H9 (cell line): ENCODE measurements around the gene VCPKMT. TPM values are rescaled to one million over a fixed set of nuclear protein-coding genes. Genes with fewer than 3 reads are reported as not detected.
"Not testable (repeated sequence)": the region's sequence is repeated elsewhere in the genome, so short reads cannot be mapped to it uniquely, and the experiment has no call there.

Experiments used
- DNase-seq: peaks from one replicate; pipeline ENCODE4 v3.0.0-alpha.2; 2017
- H2AFZ ChIP-seq: one replicate; pipeline ENCODE4 v1.6.1; 2013; ENCODE audit warnings: mild to moderate bottlenecking, low read length, control low read depth, moderate library complexity
- H2AK5ac ChIP-seq: 2 replicates; pipeline ENCODE4 v1.6.1; 2013; ENCODE audit warnings: low read length, control low read depth, mixed read lengths; ENCODE audit not compliant: insufficient read length
- H2BK120ac ChIP-seq: one replicate; pipeline ENCODE4 v1.6.1; 2013; ENCODE audit warnings: low read depth, mild to moderate bottlenecking, low read length, control low read depth, inconsistent platforms; ENCODE audit not compliant: poor library complexity, severe bottlenecking
- H2BK12ac ChIP-seq: 2 replicates; pipeline ENCODE4 v1.6.1; 2013; ENCODE audit warnings: low read length, control low read depth, mixed read lengths, low read depth; ENCODE audit not compliant: insufficient read length
- H2BK15ac ChIP-seq: 2 replicates; pipeline ENCODE4 v1.6.1; 2013; ENCODE audit warnings: low read depth, low read length, control low read depth
- H2BK20ac ChIP-seq: one replicate; pipeline ENCODE4 v1.6.1; 2013; ENCODE audit warnings: low read depth, mild to moderate bottlenecking, low read length, control low read depth, inconsistent platforms; ENCODE audit not compliant: poor library complexity, severe bottlenecking
- H2BK5ac ChIP-seq: 2 replicates; pipeline ENCODE4 v1.6.1; 2013; ENCODE audit warnings: low read length, control low read depth, mixed read lengths; ENCODE audit not compliant: insufficient read length
- H3K14ac ChIP-seq: 2 replicates; pipeline ENCODE4 v1.6.1; 2013; ENCODE audit warnings: low read length, control low read depth; ENCODE audit not compliant: insufficient read depth
- H3K18ac ChIP-seq: 2 replicates; pipeline ENCODE4 v1.6.1; 2013; ENCODE audit warnings: low read depth, mild to moderate bottlenecking, mixed read lengths, low read length, control low read depth; ENCODE audit not compliant: insufficient read length
- H3K23ac ChIP-seq: 2 replicates; pipeline ENCODE4 v1.6.1; 2013; ENCODE audit warnings: low read length, control low read depth, mixed read lengths, low read depth; ENCODE audit not compliant: insufficient read length
- H3K23me2 ChIP-seq: 2 replicates; pipeline ENCODE4 v1.6.1; 2013; ENCODE audit warnings: low read depth, mild to moderate bottlenecking, mixed read lengths, low read length, control low read depth; ENCODE audit not compliant: insufficient read length, poor library complexity, severe bottlenecking
- H3K27ac ChIP-seq: 2 replicates; pipeline ENCODE4 v1.5.1; 2013; ENCODE audit warnings: low read length, control low read depth, mixed read lengths, low read depth; ENCODE audit not compliant: insufficient read length
- H3K27me3 ChIP-seq: 2 replicates; pipeline ENCODE4 v1.6.1; 2013; ENCODE audit warnings: low read length, control low read depth, inconsistent platforms; ENCODE audit not compliant: insufficient read depth
- H3K4ac ChIP-seq: 2 replicates; pipeline ENCODE4 v1.6.1; 2013; ENCODE audit warnings: low read depth, mild to moderate bottlenecking, control low read depth, inconsistent platforms, low read length, moderate library complexity
- H3K4me1 ChIP-seq: 2 replicates; pipeline ENCODE4 v1.6.1; 2013; ENCODE audit warnings: low read length, control low read depth, inconsistent platforms; ENCODE audit not compliant: insufficient read depth
- H3K4me2 ChIP-seq: 2 replicates; pipeline ENCODE4 v1.6.1; 2013; ENCODE audit warnings: low read length, control low read depth, mixed read lengths; ENCODE audit not compliant: insufficient read length, insufficient read depth
- H3K56ac ChIP-seq: 2 replicates; pipeline ENCODE4 v1.6.1; 2013; ENCODE audit warnings: low read depth, mild to moderate bottlenecking, mixed read lengths, low read length, control low read depth; ENCODE audit not compliant: insufficient read length
- H3K79me1 ChIP-seq: 2 replicates; pipeline ENCODE4 v1.6.1; 2013; ENCODE audit warnings: low read depth, mild to moderate bottlenecking, moderate library complexity, low read length, control low read depth, inconsistent platforms; ENCODE audit not compliant: insufficient read depth, poor library complexity, severe bottlenecking
- H3K79me2 ChIP-seq: 2 replicates; pipeline ENCODE4 v1.6.1; 2013; ENCODE audit warnings: low read length, control low read depth, inconsistent platforms; ENCODE audit not compliant: insufficient read depth
- H3K9ac ChIP-seq: 2 replicates; pipeline ENCODE4 v1.6.1; 2013; ENCODE audit warnings: low read length, control low read depth, mixed read lengths; ENCODE audit not compliant: insufficient read length; ENCODE audit errors: extremely low read depth
- H3K9me3 ChIP-seq: one replicate; pipeline ENCODE4 v1.6.1; 2013; ENCODE audit warnings: low read depth, low read length, inconsistent platforms; ENCODE audit not compliant: control insufficient read depth
- H3T11ph ChIP-seq: one replicate; pipeline ENCODE4 v1.6.1; 2013; ENCODE audit warnings: mild to moderate bottlenecking, low read length, control low read depth, inconsistent platforms
- H4K20me1 ChIP-seq: one replicate; pipeline ENCODE4 v1.6.1; 2013; ENCODE audit not compliant: control insufficient read depth, insufficient read length, insufficient read depth
- H4K5ac ChIP-seq: 2 replicates; pipeline ENCODE4 v1.6.1; 2013; ENCODE audit warnings: low read depth, mild to moderate bottlenecking, mixed read lengths, low read length, control low read depth; ENCODE audit not compliant: insufficient read length
- H4K8ac ChIP-seq: replicated peaks from 2 replicates; pipeline ENCODE4 v1.6.1; 2013; ENCODE audit warnings: low read length, control low read depth, mixed read lengths, low read depth; ENCODE audit not compliant: insufficient read length
- H4K91ac ChIP-seq: 2 replicates; pipeline ENCODE4 v1.6.1; 2013; ENCODE audit warnings: low read depth, mild to moderate bottlenecking, moderate library complexity, mixed read lengths, low read length, control low read depth; ENCODE audit not compliant: insufficient read length
- H3K27ac Mint-ChIP-seq, 3 experiments: 2 replicates in 2 of 3; 3 replicates in 1 of 3; pipeline ENCODE4 v1.8.0; 2020 to 2021; ENCODE audit warnings: mixed read lengths in 3 of 3, mild to moderate bottlenecking in 1 of 3, moderate library complexity in 1 of 3
- H3K27me3 Mint-ChIP-seq: 2 replicates; pipeline ENCODE4 v1.8.0; 2021; ENCODE audit warnings: low read depth, mild to moderate bottlenecking, moderate library complexity, mixed read lengths
- H3K36me3 Mint-ChIP-seq, 3 experiments: 2 replicates in 2 of 3; 3 replicates in 1 of 3; pipeline ENCODE4 v1.8.0; 2020 to 2021; ENCODE audit warnings: low read depth in 3 of 3, mixed read lengths in 3 of 3; ENCODE audit not compliant: insufficient read depth in 1 of 3
- H3K4me1 Mint-ChIP-seq, 2 experiments: 2 replicates each; pipeline ENCODE4 v1.8.0; 2020; ENCODE audit warnings: mixed read lengths in 2 of 2
- H3K4me3 Mint-ChIP-seq, 2 experiments: 2 replicates in 1 of 2; 3 replicates in 1 of 2; pipeline ENCODE4 v1.8.0; 2020 to 2021; ENCODE audit warnings: mild to moderate bottlenecking in 2 of 2, mixed read lengths in 2 of 2, moderate library complexity in 1 of 2
- H3K9me3 Mint-ChIP-seq, 2 experiments: 2 replicates in 1 of 2; 3 replicates in 1 of 2; pipeline ENCODE4 v1.8.0; 2020; ENCODE audit warnings: mild to moderate bottlenecking in 2 of 2, mixed read lengths in 2 of 2, moderate library complexity in 1 of 2
- WGBS: extraction: QIAGEN DNeasy Blood & Tissue Kit; methylation state at CpG from one replicate; pipeline ENCODE4 v1.1.7; 2013; ENCODE audit warnings: missing lambda C conversion rate, low lambda C conversion rate, mixed read lengths; ENCODE audit not compliant: insufficient read length; ENCODE audit errors: extremely low coverage; 5-methylcytosine and 5-hydroxymethylcytosine counted together
- total RNA-seq: library from RNA; stranded (reverse); gene quantifications from 2 replicates; pipeline ENCODE4 v1.2.1, GENCODE V29; 2021

The VCPKMT gene
- total RNA-seq, 1 experiment from 2014 or later: 13.7 TPM

DNA sequence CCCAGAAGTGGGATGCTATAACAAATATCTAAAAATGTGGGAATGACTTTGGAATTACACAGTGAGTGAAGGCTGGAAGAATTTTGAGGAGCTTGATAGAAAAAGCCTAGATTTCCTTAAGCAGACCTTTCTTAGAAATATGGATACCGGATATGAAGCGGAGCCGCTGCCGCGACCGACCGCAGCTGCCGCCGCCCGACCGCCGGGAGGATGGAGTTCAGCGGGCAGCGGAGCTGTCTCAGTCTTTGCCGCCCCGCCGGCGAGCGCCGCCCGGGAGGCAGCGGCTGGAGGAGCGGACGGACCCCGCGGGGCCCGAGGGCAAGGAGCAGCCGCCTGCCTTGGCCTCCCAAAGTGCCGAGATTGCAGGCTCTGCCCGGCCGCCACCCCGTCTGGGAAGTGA lies 42.7 kb downstream of the VCPKMT start:
- not testable (repeated sequence) for H2BK5ac ChIP-seq, H3K36me3 Mint-ChIP-seq, H3K27ac ChIP-seq, H3K9me3 ChIP-seq, H4K20me1 ChIP-seq, H3K27ac Mint-ChIP-seq, H3K23me2 ChIP-seq, H4K8ac ChIP-seq, H3K27me3 Mint-ChIP-seq, H2BK15ac ChIP-seq, H3K14ac ChIP-seq, H3K79me2 ChIP-seq, H2BK120ac ChIP-seq, DNase-seq, H3K56ac ChIP-seq, H3K4me1 Mint-ChIP-seq, H2AK5ac ChIP-seq, H3K79me1 ChIP-seq, H2BK12ac ChIP-seq, H3K4me3 Mint-ChIP-seq, H3K4me2 ChIP-seq, H4K91ac ChIP-seq, H2AFZ ChIP-seq, H3K4me1 ChIP-seq, H3K4ac ChIP-seq, H3T11ph ChIP-seq, H3K23ac ChIP-seq, H3K27me3 ChIP-seq, H3K9ac ChIP-seq, H4K5ac ChIP-seq, H2BK20ac ChIP-seq, H3K18ac ChIP-seq
- WGBS: no CpG with 5 or more reads among the region's 32 CpGs
- H3K9me3 Mint-ChIP-seq: peaks cover 8 to 11% of the 10 kb centered on the region in 2 experiments
